Sigmoid colon (tissue), 7 donors: ENCODE results near the gene DNAH5. TPM values are rescaled to one million over a fixed set of nuclear protein-coding genes. Genes with fewer than 3 reads are reported as not detected.

ENCODE experiments used
- DNase-seq: peaks from one replicate; pipeline ENCODE4 v3.0.0-alpha.2; 2019
- H3K27ac ChIP-seq, 4 donors: fragments of 200-600 bp; sonication (generic); one replicate each; pipeline ENCODE4 v1.5.1; 2016 to 2019; ENCODE audit warnings: mild to moderate bottlenecking in 1 of 4
- H3K27me3 ChIP-seq, 3 donors: fragments of 200-600 bp; sonication (generic); one replicate each; pipeline ENCODE4 v1.5.1; 2019; ENCODE audit warnings: mild to moderate bottlenecking in 1 of 3
- H3K36me3 ChIP-seq, 4 donors: fragments of 200-600 bp; sonication (generic); one replicate each; pipeline ENCODE4 v1.5.1; 2016 to 2019
- H3K4me1 ChIP-seq, 4 donors: fragments of 200-600 bp; sonication (generic); one replicate each; pipeline ENCODE4 v1.5.1; 2017 to 2019
- H3K4me3 ChIP-seq, 4 donors: fragments of 200-600 bp; sonication (generic); one replicate each; pipeline ENCODE4 v1.5.1; 2017 to 2019; ENCODE audit warnings: mild to moderate bottlenecking in 2 of 4, moderate library complexity in 1 of 4
- H3K9me3 ChIP-seq, 4 donors: fragments of 200-600 bp in 3 of 4; sonication (generic) in 3 of 4; one replicate each; pipeline versions ENCODE4 v1.5.1 to v1.6.1; 2013 to 2019
- CTCF ChIP-seq, 4 experiments: fragments of 450-650 bp in 3 of 4; fragments of 200-600 bp in 1 of 4; IDR thresholded peaks; one replicate each; pipeline ENCODE4 v1.5.1; 2016 to 2019; ENCODE audit warnings: antibody characterized with exemption in 4 of 4, mild to moderate bottlenecking in 3 of 4, moderate library complexity in 2 of 4
- EP300 ChIP-seq, 4 donors: sonication (generic); formaldehyde crosslinking; IDR thresholded peaks; one replicate each; pipeline ENCODE4 v1.6.1; 2017; ENCODE audit warnings: antibody characterized with exemption in 4 of 4
- POLR2A ChIP-seq, 2 donors: fragments of 450-650 bp; IDR thresholded peaks; one replicate each; pipeline ENCODE4 v1.6.1; 2016; ENCODE audit warnings: antibody characterized with exemption in 2 of 2, mild to moderate bottlenecking in 2 of 2, moderate library complexity in 2 of 2
- POLR2AphosphoS5 ChIP-seq, 4 donors: sonication (generic); formaldehyde crosslinking; IDR thresholded peaks; one replicate each; pipeline ENCODE4 v1.6.1; 2017; ENCODE audit warnings: antibody characterized with exemption in 4 of 4
- WGBS, 2 donors: extraction: QIAGEN DNeasy Blood & Tissue Kit; methylation state at CpG; one replicate each; pipeline ENCODE4 v1.1.7; 2013; 5-methylcytosine and 5-hydroxymethylcytosine counted together
- intact Hi-C: fragments of 100-400 bp; cut with DNase I; formaldehyde crosslinking; loops from one replicate; pipeline ENCODE4 v1.15.1; 2023
- polyA plus RNA-seq, 3 donors: library from polyadenylated mRNA; stranded (reverse); fragments of 200-250 nt; gene quantifications; one replicate each; pipeline ENCODE4 v1.2.3, GENCODE V29; 2013
- total RNA-seq, 4 donors: library from RNA; depleted of rRNA; stranded (reverse); fragments of >200 nt; gene quantifications; one replicate each; pipeline ENCODE4 v1.1.0, GENCODE V29; 2016
- donor health status: healthy with polysubstance abuse.
- donor health status: Bipolar disorder and iron deficiency.
- donor health status: healthy.

DNAH5 gene
- total and polyA plus RNA-seq, 7 donors = under 0.01 to 0.41 (median 0.16) TPM; not detected in 2

- 40 to 44% methylated on average over 2 of the region's 2 CpGs for WGBS, 2 donors
- no peak overlapping the region for H3K27ac ChIP-seq
- H3K4me1 ChIP-seq = no peaks in the 10 kb centered on the region
- H3K36me3 ChIP-seq = no peaks in the 10 kb centered on the region
- DNase-seq = no peak
- intact Hi-C loops = no loop called here
- H3K4me3 ChIP-seq = no peak overlapping the region
- H3K9me3 ChIP-seq = no peaks in the 10 kb centered on the region
- TF ChIP-seq CTCF (IDR thresholded peaks at IDR 0.05) (no peak), EP300 (IDR thresholded peaks at IDR 0.05) (no peak)
- H3K27me3 ChIP-seq = no peaks in the 10 kb centered on the region
Observed at GRCh38 chr5:13921578-13921977, 22.9 kb downstream of the DNAH5 start.

GRCh38 chr5:13919786-13920185 is 24.7 kb downstream of the DNAH5 start:
- Histone ChIP-seq H3K4me1 (no peaks in the 10 kb centered on the region), H3K9me3 (no peaks in the 10 kb centered on the region), H3K27me3 (no peaks in the 10 kb centered on the region), H3K36me3 (no peaks in the 10 kb centered on the region), H3K4me3 (no peak overlapping the region), H3K27ac (no peak overlapping the region)
- TF ChIP-seq POLR2AphosphoS5 (IDR thresholded peaks at IDR 0.05) (no peak), CTCF (IDR thresholded peaks at IDR 0.05) (no peak), POLR2A (IDR thresholded peaks at IDR 0.05) (no peak), EP300 (IDR thresholded peaks at IDR 0.05) (no peak)
- DNase-seq = no peak
- 43 to 76% methylated on average over 1 of the region's 1 CpG for WGBS, 2 donors
- intact Hi-C loops = no loop called here

- intact Hi-C loops = no loop called here
- Histone ChIP-seq H3K9me3 (no peaks in the 10 kb centered on the region), H3K4me1 (no peaks in the 10 kb centered on the region), H3K27ac (no peak overlapping the region), H3K36me3 (no peaks in the 10 kb centered on the region), H3K4me3 (no peak overlapping the region), H3K27me3 (no peaks in the 10 kb centered on the region)
- WGBS, 2 donors = 88% methylated on average over 15 of the region's 15 CpGs
- no peak for DNase-seq
- TF ChIP-seq POLR2A (IDR thresholded peaks at IDR 0.05) = no peak
- no peak for TF ChIP-seq EP300 (IDR thresholded peaks at IDR 0.05)
- no peak for TF ChIP-seq CTCF (IDR thresholded peaks at IDR 0.05)
- TF ChIP-seq POLR2AphosphoS5 (IDR thresholded peaks at IDR 0.05) = no peak
Observed at GRCh38 chr5:13919087-13919486, 25.4 kb downstream of the DNAH5 start.

- no peak overlapping the region for H3K27ac ChIP-seq
- 81 to 89% methylated on average over 5 of the region's 5 CpGs for WGBS, 2 donors
- H3K36me3 ChIP-seq = no peaks in the 10 kb centered on the region
- H3K4me1 ChIP-seq = no peaks in the 10 kb centered on the region
- no peak for TF ChIP-seq EP300 (IDR thresholded peaks at IDR 0.05)
- TF ChIP-seq CTCF (IDR thresholded peaks at IDR 0.05) = no peak
- no peak for TF ChIP-seq POLR2A (IDR thresholded peaks at IDR 0.05)
- no peak for TF ChIP-seq POLR2AphosphoS5 (IDR thresholded peaks at IDR 0.05)
- no peak overlapping the region for H3K4me3 ChIP-seq
- intact Hi-C loops = no loop called here
- no peaks in the 10 kb centered on the region for H3K27me3 ChIP-seq
- no peaks in the 10 kb centered on the region for H3K9me3 ChIP-seq
- DNase-seq = no peak
Observed at GRCh38 chr5:13917061-13917460, 27.4 kb downstream of the DNAH5 start.

GRCh38 chr5:13913962-13914361 is 30.5 kb downstream of the DNAH5 start:
- TF ChIP-seq POLR2AphosphoS5 (IDR thresholded peaks at IDR 0.05) (no peak), EP300 (IDR thresholded peaks at IDR 0.05) (no peak), CTCF (IDR thresholded peaks at IDR 0.05) (no peak), POLR2A (IDR thresholded peaks at IDR 0.05) (no peak)
- Histone ChIP-seq H3K36me3 (no peaks in the 10 kb centered on the region), H3K9me3 (no peaks in the 10 kb centered on the region), H3K4me3 (no peak overlapping the region), H3K27me3 (no peaks in the 10 kb centered on the region), H3K27ac (no peak overlapping the region), H3K4me1 (no peaks in the 10 kb centered on the region)
- 91 to 92% methylated on average over 3 of the region's 3 CpGs for WGBS, 2 donors
- intact Hi-C loops = no loop called here
- no peak for DNase-seq
